ENCODE results near the gene RBM24.

Gene RBM24

GRCh38 chr6:17281100-17281496, at the start of gene RBM24:
Gene RBM24 (plus strand): TSS chr6:17281361. CDS start chr6:17281582, 221 bp downstream.
- DNase-seq = peak; percentile 42 to 80 (median 68)

- DNase-seq = no peak
Measured at GRCh38 chr6:17233531-17233930, 47.6 kb upstream of the RBM24 start.

- DNase-seq = no peak
Measured at GRCh38 chr6:17237246-17237645, 43.9 kb upstream of the RBM24 start.

- DNase-seq = no peak
Measured at GRCh38 chr6:17239260-17239659, 41.9 kb upstream of the RBM24 start.

GRCh38 chr6:17240803-17241500, 40.2 kb upstream of the RBM24 start:
- DNase-seq = peak in 1 of 3 donors; percentile 2

GRCh38 chr6:17242087-17242486, 39.1 kb upstream of the RBM24 start:
- no peak for DNase-seq

- DNase-seq = no peak
Measured at GRCh38 chr6:17250237-17250636, 30.9 kb upstream of the RBM24 start.

- no peak for DNase-seq
Measured at GRCh38 chr6:17251953-17252352, 29.2 kb upstream of the RBM24 start.

GRCh38 chr6:17258749-17259148, 22.4 kb upstream of the RBM24 start:
- no peak for DNase-seq

GRCh38 chr6:17265570-17265969, 15.6 kb upstream of the RBM24 start:
- DNase-seq = no peak

- peak in 2 of 3 donors; percentile 1 to 2 for DNase-seq
Measured at GRCh38 chr6:17267566-17267965, 13.6 kb upstream of the RBM24 start.

- no peak for DNase-seq
Measured at GRCh38 chr6:17268114-17268513, 13.0 kb upstream of the RBM24 start.

- no peak for DNase-seq
Measured at GRCh38 chr6:17269840-17270239, 11.3 kb upstream of the RBM24 start.

- DNase-seq = no peak
Measured at GRCh38 chr6:17271628-17272027, 9.5 kb upstream of the RBM24 start.

- no peak for DNase-seq
Measured at GRCh38 chr6:17276766-17277165, 4.4 kb upstream of the RBM24 start.

- no peak for DNase-seq
Measured at GRCh38 chr6:17277256-17277655, 3.9 kb upstream of the RBM24 start.

- DNase-seq = no peak
Measured at GRCh38 chr6:17278289-17279063, 2.7 kb upstream of the RBM24 start.

GRCh38 chr6:17280138-17280537, 1.0 kb upstream of the RBM24 start:
- no peak for DNase-seq

- peak in 2 of 3 donors; percentile 29 to 48 for DNase-seq
Measured at GRCh38 chr6:17280552-17281090, 540 bp upstream of the RBM24 start.

- DNase-seq = peak in 2 of 3 donors; percentile 9 to 12
Measured at GRCh38 chr6:17281497-17282481, 628 bp downstream of the RBM24 start.

- no peak for DNase-seq
Measured at GRCh38 chr6:17283074-17283473, 1.9 kb downstream of the RBM24 start.

- no peak for DNase-seq
Measured at GRCh38 chr6:17289630-17290061, 8.5 kb downstream of the RBM24 start.

- no peak for DNase-seq
Measured at GRCh38 chr6:17291778-17292177, 10.6 kb downstream of the RBM24 start.
